K562 (cell line): ENCODE data around the gene SIRT2. TPM values are rescaled to one million over a fixed set of nuclear protein-coding genes. Genes with fewer than 3 reads are reported as not detected.

Source experiments
- ATAC-seq: fragments of 200-7000 bp; cut with Tn5 transposase; 3 replicates; pipeline ENCODE4 v1.9.1; 2020; ENCODE audit warnings: moderate library complexity
- BruUV-seq: library from RNA; stranded (reverse); fragments of 400-500 nt; replicated peaks from 2 replicates; lab custom pipeline; 2021; lab: Mats Ljungman, UMichigan
- CTCF ChIA-PET: fragments of 300-600 bp; formaldehyde crosslinking; extraction: SDS; loops from one replicate; lab custom pipeline; 2021; ENCODE audit warnings: low intra/inter-chr PET ratio; lab: Yijun Ruan, JAX
- POLR2A ChIA-PET: fragments of 300-600, 350-650 bp; sonication (Branson Sonifier 250); formaldehyde crosslinking; extraction: SDS; loops from one replicate; lab custom pipeline; 2021; ENCODE audit warnings: antibody characterized with exemption, inconsistent platforms; lab: Yijun Ruan, JAX
- DNase-seq, 4 experiments: peaks; one replicate each; pipeline versions ENCODE4 v3.0.0 to v3.0.0-alpha.2; 2011 to 2018; ENCODE audit warnings: low spot score in 3 of 4, mixed read lengths in 3 of 4; ENCODE audit errors: extremely low read depth in 1 of 4
- FAIRE-seq: peaks from 2 replicates; lab custom pipeline; 2011; peaks lifted over from hg19 to GRCh38; lab: Jason Lieb, UNC
- H2AFZ ChIP-seq: 2 replicates; pipeline ENCODE4 v1.6.0; 2011; ENCODE audit warnings: low read depth, low read length, control low read depth, inconsistent platforms
- H3K27ac ChIP-seq: fragments of 200-600 bp; 3 replicates; pipeline ENCODE4 v1.8.0; 2011; ENCODE audit warnings: low read depth, mild to moderate bottlenecking, control low read depth, inconsistent platforms, low read length, moderate library complexity, mixed read lengths; ENCODE audit errors: extremely low read depth
- H3K27me3 ChIP-seq, 2 experiments: fragments of 300-600 bp in 1 of 2; 2 replicates in 1 of 2; 3 replicates in 1 of 2; pipeline versions ENCODE4 v1.6.0 to v1.8.0; 2011; ENCODE audit warnings: inconsistent platforms in 2 of 2, low read length in 2 of 2, mild to moderate bottlenecking in 1 of 2, mixed read lengths in 1 of 2, moderate library complexity in 1 of 2; ENCODE audit not compliant: control insufficient read depth in 2 of 2, insufficient read depth in 2 of 2
- H3K36me3 ChIP-seq: fragments of 300-600 bp; 3 replicates; pipeline ENCODE4 v1.8.0; 2011; ENCODE audit warnings: mild to moderate bottlenecking, low read length, inconsistent platforms; ENCODE audit not compliant: control insufficient read depth, insufficient read depth
- H3K4me1 ChIP-seq, 2 experiments: fragments of 200-600 bp in 1 of 2; replicated peaks in 1 of 2; 2 replicates in 1 of 2; 3 replicates in 1 of 2; pipeline versions ENCODE4 v1.5.1 to v1.8.0; 2011; ENCODE audit warnings: inconsistent platforms in 2 of 2, low read length in 2 of 2, mild to moderate bottlenecking in 1 of 2, mixed read lengths in 1 of 2, moderate library complexity in 1 of 2; ENCODE audit not compliant: control insufficient read depth in 2 of 2, insufficient read depth in 2 of 2
- H3K4me2 ChIP-seq: 2 replicates; pipeline ENCODE4 v1.6.1; 2011; ENCODE audit warnings: low read length, control low read depth, inconsistent platforms, mixed read lengths; ENCODE audit not compliant: insufficient read depth
- H3K4me3 ChIP-seq: fragments of 200-600 bp; sonication (generic), shearing (Covaris generic); 2 replicates; pipeline ENCODE4 v1.5.1; 2016; ENCODE audit warnings: control low read depth, inconsistent platforms
- H3K79me2 ChIP-seq: fragments of 200-600 bp; 3 replicates; pipeline ENCODE4 v1.8.0; 2011; ENCODE audit warnings: low read length, inconsistent platforms; ENCODE audit not compliant: control insufficient read depth, insufficient read depth
- H3K9ac ChIP-seq, 2 experiments: 2 replicates each; pipeline versions ENCODE4 v1.6.0 to v1.6.1; 2011; ENCODE audit warnings: low read depth in 2 of 2, low read length in 2 of 2, control low read depth in 1 of 2, inconsistent platforms in 1 of 2, mild to moderate bottlenecking in 1 of 2, mixed read lengths in 1 of 2; ENCODE audit not compliant: insufficient read depth in 1 of 2
- H3K9me1 ChIP-seq: one replicate; pipeline ENCODE4 v1.6.0; 2011; ENCODE audit warnings: inconsistent platforms, mild to moderate bottlenecking, low read length, moderate library complexity; ENCODE audit not compliant: control insufficient read depth, insufficient read depth
- H3K9me3 ChIP-seq: replicated peaks from 2 replicates; pipeline ENCODE4 v1.5.1; 2011; ENCODE audit warnings: low read depth, low read length, inconsistent platforms; ENCODE audit not compliant: control insufficient read depth, insufficient read depth
- H4K20me1 ChIP-seq: replicated peaks from 2 replicates; pipeline ENCODE4 v1.6.1; 2011; ENCODE audit warnings: low read length, inconsistent platforms, mixed read lengths; ENCODE audit not compliant: control insufficient read depth, insufficient read depth
- CEBPZ ChIP-seq: fragments of 150-350 bp; IDR thresholded peaks from 2 replicates; pipeline ENCODE4 v1.6.1; 2014; ENCODE audit warnings: low read depth, mild to moderate bottlenecking, low read length, borderline replicate concordance
- FOXJ2 ChIP-seq: fragments of 200-800 bp; sonication (Bioruptor generic); IDR thresholded peaks from 2 replicates; pipeline ENCODE4 v1.6.1; 2016; ENCODE audit warnings: missing genetic modification characterization, missing compliant biosample characterization
- HDAC3 ChIP-seq: fragments of 450-650 bp; IDR thresholded peaks from 2 replicates; pipeline ENCODE4 v1.6.1; 2018; ENCODE audit warnings: borderline replicate concordance, mild to moderate bottlenecking, moderate library complexity; ENCODE audit not compliant: partially characterized antibody
- KDM1A ChIP-seq, 2 experiments: fragments of 450-650 bp; IDR thresholded peaks; 2 replicates each; pipeline ENCODE4 v1.6.1; 2016; ENCODE audit warnings: mild to moderate bottlenecking in 2 of 2
- NONO ChIP-seq, 2 experiments: fragments of 200-400 bp in 1 of 2; fragments of 450-650 bp in 1 of 2; formaldehyde crosslinking in 1 of 2; IDR thresholded peaks; 2 replicates each; pipeline ENCODE4 v1.6.1; 2017; ENCODE audit warnings: low read depth in 2 of 2, mild to moderate bottlenecking in 2 of 2, moderate library complexity in 2 of 2, low read length in 1 of 2
- SIN3A ChIP-seq, 2 experiments: fragments of 150-350 bp in 1 of 2; IDR thresholded peaks; 2 replicates each; pipeline ENCODE4 v1.6.1; 2011 to 2016; ENCODE audit warnings: borderline replicate concordance in 2 of 2, low read depth in 2 of 2, low read length in 2 of 2, mild to moderate bottlenecking in 2 of 2, moderate library complexity in 2 of 2; ENCODE audit not compliant: control insufficient read depth in 1 of 2
- SRSF7 ChIP-seq: fragments of 200-400 bp; formaldehyde crosslinking; optimal IDR thresholded peaks from 2 replicates; pipeline ENCODE3; 2017; ENCODE audit warnings: mild to moderate bottlenecking, low read depth, low read length
- ZNF146 ChIP-seq: IDR thresholded peaks from one replicate; pipeline ENCODE4 v1.6.1; 2018; ENCODE audit warnings: missing compliant biosample characterization; ENCODE audit not compliant: unreplicated experiment
- ZNF316 ChIP-seq: fragments of 450-650 bp; IDR thresholded peaks from 2 replicates; pipeline ENCODE4 v1.6.1; 2016
- WGBS: fragments of 100-300 bp; shearing (Covaris generic); methylation state at CpG from one replicate; pipeline ENCODE4 v1.1.6; 2016; ENCODE audit warnings: low coverage, mixed read lengths; ENCODE audit not compliant: insufficient coverage; ENCODE audit errors: missing lambda C conversion rate; 5-methylcytosine and 5-hydroxymethylcytosine counted together
- in situ Hi-C: fragments of 300-500 bp; cut with MboI; formaldehyde crosslinking; loops from 4 replicates; pipeline ENCODE4 v1.15.0; 2018; ENCODE audit warnings: inconsistent platforms, mixed read lengths
- intact Hi-C: fragments of 100-400 bp; cut with micrococcal nuclease; formaldehyde crosslinking; loops from 2 replicates; pipeline ENCODE4 v1.14.2; 2022
- polyA plus RNA-seq, 8 experiments: library from polyadenylated mRNA; depleted of rRNA in 4 of 8; stranded (reverse) in 5 of 8; unstranded in 3 of 8; fragments of >200 nt; fragmentation: Nextera tagmentation in 2 of 8; fragmentation: Illumina TruSeq in 1 of 8; extraction: Ambion mirVana in 2 of 8; extraction: Trizol in 1 of 8; gene quantifications; 2 replicates each; pipeline versions ENCODE4 v1.2.1 to v1.2.3, GENCODE V29; 2011 to 2014; ENCODE audit warnings: inconsistent platforms in 1 of 8, missing spikeins in 1 of 8
- total RNA-seq, 7 experiments: library from RNA; depleted of rRNA in 6 of 7; stranded (reverse); fragments of >200 nt in 6 of 7; fragmentation: Illumina TruSeq in 2 of 7; extraction: Trizol in 2 of 7; gene quantifications; 2 replicates each; pipeline versions ENCODE4 v1.2.1 to v1.2.3, GENCODE V29; 2011 to 2021; ENCODE audit warnings: low replicate concordance in 1 of 7

Gene SIRT2
- total and polyA plus RNA-seq, 9 of the 15 experiments (the other 6 are each of a cell fraction or from before 2014, with no cell fraction given), result 2.3 to 35.2 (median 22.9) TPM

GRCh38 chr19:38833092-38833425 lies 66.4 kb downstream of the SIRT2 start:
- no TSS peak for BruUV-seq
- Histone ChIP-seq H3K27me3 (no peaks in the 10 kb centered on the region), H4K20me1 (0 out of 2 replicates have a peak, but pooled peaks cover 4% of the 10 kb centered on the region), H3K9me1 (no peaks in the 10 kb centered on the region), H3K4me3 (no peak overlapping the region), H3K9me3 (no peaks in the 10 kb centered on the region), H3K36me3 (peaks cover 38% of the 10 kb centered on the region), H3K9ac (no peak overlapping the region), H3K4me1 (peaks cover 11 to 29% of the 10 kb centered on the region in 2 experiments; a peak in 4 of 5 replicates), H2AFZ (no peak overlapping the region), H3K79me2 (peaks cover 10% of the 10 kb centered on the region), H3K4me2 (no peak overlapping the region), H3K27ac (no peak overlapping the region)
- WGBS, result 90% methylated on average over 7 of the region's 7 CpGs
- DNase-seq (no peak), ATAC-seq (no peak), FAIRE-seq (no peak)
- ChIA-PET POLR2A (interaction anchor here (1.3 to 2.1 kb wide), 2 partner anchors 13 to 354 kb away, joined by 3 to 6 read pairs; no protein-coding TSS in a partner anchor), CTCF (no interaction called here)
- in situ Hi-C loops (no loop called here), intact Hi-C loops (loop anchor here (5.0 kb wide), 2 partner anchors 96 to 99 kb away; partner anchors contain the start of genes MRPS12 and SARS2)
- peak; percentile 13; the same call in 1 of the 2 replicates for TF ChIP-seq ZNF316
- TF ChIP-seq SRSF7, result no peak
- TF ChIP-seq FOXJ2 (tag), result no peak
- no peak for TF ChIP-seq KDM1A (IDR thresholded peaks at IDR 0.05)
- no peak for TF ChIP-seq ZNF146 (CRISPR knock-in tag)

- Histone ChIP-seq H3K9me1 (no peaks in the 10 kb centered on the region), H4K20me1 (no peaks in the 10 kb centered on the region), H3K79me2 (peaks cover 10% of the 10 kb centered on the region), H2AFZ (peak overlapping the region; percentile 93), H3K4me1 (peaks cover 13 to 29% of the 10 kb centered on the region in 2 experiments; a peak in 4 of 5 replicates), H3K9me3 (no peaks in the 10 kb centered on the region), H3K27me3 (no peaks in the 10 kb centered on the region), H3K4me3 (peak overlapping the region; percentile 39), H3K36me3 (peaks cover 31% of the 10 kb centered on the region), H3K4me2 (peak overlapping the region; percentile 88), H3K9ac (peak overlapping the region; percentile 81 to 94), H3K27ac (peak overlapping the region; percentile 82)
- ATAC-seq, result peak; percentile 55
- CTCF ChIA-PET, result no interaction called here
- TSS peak; percentile 78 for BruUV-seq
- POLR2A ChIA-PET, result interaction anchor here (0.7 to 1.5 kb wide), 13 partner anchors 8 to 290 kb away, joined by 3 to 14 read pairs (median 4); partner anchors contain the start of genes LGALS4, MRPS12 and SARS2
- intact Hi-C loops (loop anchor here (5.0 kb wide), 2 partner anchors 94 to 101 kb away; partner anchors contain the start of genes MRPS12 and SARS2), in situ Hi-C loops (no loop called here)
- DNase-seq, result peak in 2 of 4 experiments; percentile 53 to 66
- no peak for FAIRE-seq
- WGBS, result 5% methylated on average over 16 of the region's 16 CpGs
- TF ChIP-seq CEBPZ (no peak), HDAC3 (peak; percentile 14), SIN3A (IDR thresholded peaks at IDR 0.05; ENCODE audit: borderline replicate concordance in 2 of 2, control insufficient read depth in 1 of 2, low read depth in 2 of 2, low read length in 2 of 2) (peak in 1 of 2 experiments; percentile 2; a peak in 1 of 4 replicates), NONO (IDR thresholded peaks at IDR 0.05; ENCODE audit: low read depth in 2 of 2, low read length in 1 of 2) (0 out of 4 replicates have a peak, but pooled peaks of 1 of the 2 experiments have one; percentile 21)
Observed at GRCh38 chr19:38831142-38831605, 68.2 kb downstream of the SIRT2 start.
